PC-9 (cell line): ENCODE measurements around the gene TREH.
"Not testable (repeated sequence)": the region's sequence is repeated elsewhere in the genome, so short reads cannot be mapped to it uniquely, and the experiment has no call there.

ENCODE experiments used
- CTCF ChIP-seq: fragments of 200-600 bp; sonication (generic); conservative IDR thresholded peaks from 2 replicates; pipeline ENCODE4 v1.6.1; 2017; ENCODE audit warnings: mixed run types, antibody characterized with exemption, mild to moderate bottlenecking, moderate library complexity
- EZH2 ChIP-seq: fragments of 200-600 bp; sonication (generic); IDR thresholded peaks from 2 replicates; pipeline ENCODE4 v1.8.0; 2017; ENCODE audit warnings: antibody characterized with exemption, low read depth

DNA sequence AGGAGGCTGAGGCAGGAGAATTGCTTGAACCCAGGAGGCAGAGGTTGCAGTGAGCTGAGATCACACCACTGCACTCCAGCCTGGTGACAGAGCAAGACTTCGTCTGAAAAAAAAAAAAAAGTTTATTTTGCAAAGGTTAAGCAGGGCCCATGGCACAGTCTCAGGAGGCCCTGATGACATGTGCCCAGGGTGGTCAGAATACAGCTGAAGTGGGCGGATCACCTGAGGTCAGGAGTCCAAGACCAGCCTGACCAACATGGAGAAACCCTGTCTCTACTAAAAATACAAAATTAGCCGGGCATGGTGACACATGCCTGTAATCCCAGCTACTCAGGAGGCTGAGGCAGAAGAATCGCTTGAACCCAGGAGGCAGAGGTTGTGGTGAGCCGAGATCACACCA lies 35.0 kb upstream of the TREH start:
- TF ChIP-seq CTCF, EZH2: not testable (repeated sequence)
